ENCODE results near the gene GSTM2.

GSTM2 gene

DNA sequence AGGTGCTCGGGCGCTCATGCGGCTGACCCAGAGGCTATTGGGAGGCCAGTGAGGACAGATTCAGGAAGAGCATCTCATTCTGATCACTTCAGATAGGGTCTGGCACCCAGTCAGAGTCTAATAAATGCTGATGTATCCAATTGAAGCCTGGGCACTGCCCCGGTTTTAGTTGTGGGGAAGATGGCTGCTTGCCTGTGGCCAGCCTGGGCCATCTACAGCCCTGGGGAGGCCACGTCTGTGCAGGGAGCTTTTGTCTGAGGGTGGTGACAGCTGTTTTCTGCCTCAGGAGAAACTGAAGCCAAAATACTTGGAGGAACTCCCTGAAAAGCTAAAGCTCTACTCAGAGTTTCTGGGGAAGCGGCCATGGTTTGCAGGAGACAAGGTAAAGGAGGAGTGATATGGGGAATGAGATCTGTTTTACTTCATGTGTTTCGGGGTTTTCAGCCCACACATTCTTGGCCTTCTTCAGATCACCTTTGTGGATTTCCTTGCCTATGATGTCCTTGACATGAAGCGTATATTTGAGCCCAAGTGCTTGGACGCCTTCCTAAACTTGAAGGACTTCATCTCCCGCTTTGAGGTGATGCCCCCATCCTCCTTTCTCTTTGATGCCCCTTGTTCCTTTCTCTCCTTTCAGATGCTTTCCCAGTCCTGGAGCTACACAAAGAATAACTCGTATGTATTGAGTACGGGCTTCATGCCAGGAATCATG is 47.0 kb downstream of the GSTM2 start:
- TF ChIP-seq, protein P1, sequence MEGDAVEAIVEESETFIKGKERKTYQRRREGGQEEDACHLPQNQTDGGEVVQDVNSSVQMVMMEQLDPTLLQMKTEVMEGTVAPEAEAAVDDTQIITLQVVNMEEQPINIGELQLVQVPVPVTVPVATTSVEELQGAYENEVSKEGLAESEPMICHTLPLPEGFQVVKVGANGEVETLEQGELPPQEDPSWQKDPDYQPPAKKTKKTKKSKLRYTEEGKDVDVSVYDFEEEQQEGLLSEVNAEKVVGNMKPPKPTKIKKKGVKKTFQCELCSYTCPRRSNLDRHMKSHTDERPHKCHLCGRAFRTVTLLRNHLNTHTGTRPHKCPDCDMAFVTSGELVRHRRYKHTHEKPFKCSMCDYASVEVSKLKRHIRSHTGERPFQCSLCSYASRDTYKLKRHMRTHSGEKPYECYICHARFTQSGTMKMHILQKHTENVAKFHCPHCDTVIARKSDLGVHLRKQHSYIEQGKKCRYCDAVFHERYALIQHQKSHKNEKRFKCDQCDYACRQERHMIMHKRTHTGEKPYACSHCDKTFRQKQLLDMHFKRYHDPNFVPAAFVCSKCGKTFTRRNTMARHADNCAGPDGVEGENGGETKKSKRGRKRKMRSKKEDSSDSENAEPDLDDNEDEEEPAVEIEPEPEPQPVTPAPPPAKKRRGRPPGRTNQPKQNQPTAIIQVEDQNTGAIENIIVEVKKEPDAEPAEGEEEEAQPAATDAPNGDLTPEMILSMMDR (IDR thresholded peaks at IDR 0.05; ENCODE audit: low read depth, low read length): no peak
- no peaks in the 10 kb centered on the region for H3K9me3 ChIP-seq
- H3K27me3 ChIP-seq: no peaks in the 10 kb centered on the region
- H3K4me3 ChIP-seq (ENCODE audit: low read depth, low read length): no peak overlapping the region
- no peak for DNase-seq
- no peaks in the 10 kb centered on the region for H3K4me1 ChIP-seq
- no peaks in the 10 kb centered on the region for H3K36me3 ChIP-seq

GRCh38 chr1:109716121-109716520 is 48.3 kb downstream of the GSTM2 start:
- H3K9me3 ChIP-seq: no peaks in the 10 kb centered on the region
- H3K36me3 ChIP-seq: no peaks in the 10 kb centered on the region
- no peak for DNase-seq
- TF ChIP-seq, protein P1 (IDR thresholded peaks at IDR 0.05; ENCODE audit: low read depth, low read length): no peak
- H3K4me1 ChIP-seq: no peaks in the 10 kb centered on the region
- H3K4me3 ChIP-seq (ENCODE audit: low read depth, low read length): no peak overlapping the region
- H3K27me3 ChIP-seq: no peaks in the 10 kb centered on the region

DNA sequence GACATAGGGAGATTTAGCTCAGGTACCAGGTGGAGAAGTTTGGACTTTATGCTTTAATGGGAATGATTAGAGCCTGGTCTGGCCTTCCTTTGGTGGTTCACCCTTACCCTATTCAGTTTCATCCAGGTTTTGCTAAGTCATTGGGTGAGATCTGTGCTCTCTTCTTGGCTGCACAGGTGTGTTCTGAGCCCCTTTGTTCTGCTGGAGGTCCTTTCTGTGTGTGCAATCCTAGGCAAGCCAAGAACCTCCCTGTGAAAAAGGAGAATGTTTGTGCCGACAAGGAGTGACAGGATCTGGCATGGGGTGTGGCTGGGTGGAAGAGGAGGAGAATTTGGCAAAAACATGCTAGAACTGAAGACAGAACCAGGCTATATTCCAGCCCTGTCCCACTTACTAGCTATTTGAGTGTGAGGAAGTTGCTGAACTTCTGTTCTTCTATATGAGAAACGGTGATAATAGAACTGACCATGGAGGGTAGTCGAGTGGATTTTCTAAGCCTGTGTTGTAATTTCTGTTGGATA is 48.8 kb downstream of the GSTM2 start:
- no peak overlapping the region for H3K4me3 ChIP-seq (ENCODE audit: low read depth, low read length)
- TF ChIP-seq, protein P1 (IDR thresholded peaks at IDR 0.05; ENCODE audit: low read depth, low read length): no peak
- H3K4me1 ChIP-seq: no peaks in the 10 kb centered on the region
- H3K27me3 ChIP-seq: no peaks in the 10 kb centered on the region
- no peaks in the 10 kb centered on the region for H3K36me3 ChIP-seq
- H3K9me3 ChIP-seq: no peaks in the 10 kb centered on the region
- DNase-seq: no peak

DNA sequence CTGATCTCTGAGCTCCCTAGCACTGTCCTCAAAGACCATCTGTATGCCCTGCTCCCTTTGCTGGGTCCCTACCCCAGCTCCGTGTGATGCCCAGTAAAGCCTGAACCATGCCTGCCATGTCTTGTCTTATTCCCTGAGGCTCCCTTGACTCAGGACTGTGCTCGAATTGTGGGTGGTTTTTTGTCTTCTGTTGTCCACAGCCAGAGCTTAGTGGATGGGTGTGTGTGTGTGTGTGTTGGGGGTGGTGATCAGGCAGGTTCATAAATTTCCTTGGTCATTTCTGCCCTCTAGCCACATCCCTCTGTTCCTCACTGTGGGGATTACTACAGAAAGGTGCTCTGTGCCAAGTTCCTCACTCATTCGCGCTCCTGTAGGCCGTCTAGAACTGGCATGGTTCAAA is 49.9 kb downstream of the GSTM2 start:
- Histone ChIP-seq H3K27me3 (no peaks in the 10 kb centered on the region), H3K9me3 (no peaks in the 10 kb centered on the region), H3K36me3 (no peaks in the 10 kb centered on the region), H3K4me3 (ENCODE audit: low read depth, low read length) (no peak overlapping the region), H3K4me1 (no peaks in the 10 kb centered on the region)
- TF ChIP-seq, protein P1 (IDR thresholded peaks at IDR 0.05; ENCODE audit: low read depth, low read length): no peak
- DNase-seq: no peak

DNA sequence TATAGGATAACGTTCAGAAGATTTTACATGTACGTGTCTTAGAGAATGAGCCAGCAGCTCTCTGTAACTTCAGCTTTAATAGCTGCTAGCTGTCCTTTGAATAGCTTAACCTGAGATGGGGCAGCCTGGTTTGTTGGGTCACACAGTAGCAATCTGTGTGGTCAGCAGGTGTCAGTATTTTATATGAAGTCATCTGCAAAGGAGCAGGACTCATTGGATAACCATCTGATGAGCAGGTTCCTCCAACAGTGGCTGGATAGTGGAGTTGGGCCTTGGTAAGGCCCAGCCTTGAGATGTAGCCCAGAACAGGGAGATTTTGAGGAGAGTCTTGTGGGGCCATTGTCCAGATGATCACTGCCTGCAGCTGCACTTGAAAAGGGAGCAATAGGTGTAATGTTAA is 50.6 kb downstream of the GSTM2 start:
- H3K36me3 ChIP-seq: no peaks in the 10 kb centered on the region
- H3K9me3 ChIP-seq: no peaks in the 10 kb centered on the region
- no peaks in the 10 kb centered on the region for H3K4me1 ChIP-seq
- H3K4me3 ChIP-seq (ENCODE audit: low read depth, low read length): no peak overlapping the region
- DNase-seq: no peak
- TF ChIP-seq, protein P1 (IDR thresholded peaks at IDR 0.05; ENCODE audit: low read depth, low read length): peak; percentile 30; the same call in 1 of the 2 replicates
- no peaks in the 10 kb centered on the region for H3K27me3 ChIP-seq

DNA sequence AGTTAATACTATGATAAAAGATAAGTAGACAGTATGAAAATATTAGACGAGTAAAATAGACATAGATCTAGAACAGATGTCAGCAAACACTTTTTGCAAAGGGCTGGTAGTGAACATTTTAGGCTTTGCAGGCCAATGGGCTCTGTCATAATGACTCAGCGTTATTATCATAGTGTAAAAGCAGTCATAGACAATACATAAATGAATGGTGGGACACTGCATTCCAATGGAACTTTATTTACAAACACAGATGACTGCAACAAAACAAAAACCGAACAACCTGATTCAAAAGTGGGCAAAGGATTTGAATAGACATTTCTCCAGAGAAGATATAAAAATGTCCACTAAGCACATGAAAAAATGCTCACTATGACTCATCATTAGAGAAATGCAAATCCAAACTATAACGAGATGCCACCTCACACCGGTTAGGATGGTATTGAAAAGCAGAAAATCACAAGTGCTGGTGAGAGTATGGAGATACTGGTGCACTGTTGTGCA is 51.5 kb downstream of the GSTM2 start:
- H3K36me3 ChIP-seq: no peaks in the 10 kb centered on the region
- H3K27me3 ChIP-seq: no peaks in the 10 kb centered on the region
- TF ChIP-seq, protein P1 (IDR thresholded peaks at IDR 0.05; ENCODE audit: low read depth, low read length): no peak
- no peak for DNase-seq
- H3K4me1 ChIP-seq: no peaks in the 10 kb centered on the region
- H3K4me3 ChIP-seq (ENCODE audit: low read depth, low read length): no peak overlapping the region
- H3K9me3 ChIP-seq: no peaks in the 10 kb centered on the region

All from BE2C (cell line).